Hematopoietic multipotent progenitor cell treated with erythropoietin and hydrocortisone succinate and interleukin-3 and kit ligand, for 4 days (in vitro differentiated cells): Measurements from ENCODE around the gene SIK3.
"Not testable (repeated sequence)": the region's sequence is repeated elsewhere in the genome, so short reads cannot be mapped to it uniquely, and the experiment has no call there.

Experiments used
- DNase-seq: peaks from one replicate; pipeline ENCODE4 v3.0.0-alpha.2; 2015

The SIK3 gene

DNA sequence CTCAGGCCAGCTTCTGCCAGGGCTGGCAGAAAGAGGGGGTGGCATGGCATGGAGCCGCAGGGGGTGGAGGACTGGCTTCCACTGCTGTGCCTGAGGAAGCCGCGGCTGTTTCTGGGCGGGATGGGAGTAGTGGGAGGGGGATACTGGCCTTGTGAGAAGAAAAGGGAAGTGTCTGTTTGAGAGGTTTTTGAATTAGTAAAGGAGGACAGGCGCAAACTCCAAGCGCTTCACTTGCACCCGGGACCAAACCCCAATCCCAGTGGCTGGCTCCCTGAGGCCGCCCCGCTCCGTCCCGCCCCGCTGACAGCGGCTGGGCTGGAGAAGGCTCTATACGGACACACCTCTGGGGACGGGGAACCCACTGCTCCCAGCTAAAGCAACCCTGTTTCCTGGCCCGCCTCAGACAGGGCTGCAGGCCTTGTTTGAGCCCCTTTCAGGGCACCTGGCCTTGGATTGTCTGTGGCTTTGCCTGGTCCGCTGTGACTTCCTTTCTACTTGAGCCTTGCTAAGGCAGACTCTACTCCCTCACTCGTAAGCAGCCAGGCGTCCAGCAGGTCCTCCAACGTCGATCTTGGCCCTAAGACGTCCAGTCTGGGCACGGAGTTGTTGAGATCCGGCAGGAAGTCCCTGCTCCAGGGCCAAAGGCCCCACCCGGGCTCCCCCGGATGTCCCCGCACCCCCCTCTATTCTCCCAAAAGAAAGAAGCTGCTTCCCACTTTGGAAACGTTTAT is 263.0 kb downstream of the SIK3 start:
- DNase-seq: peak; percentile 74

DNA sequence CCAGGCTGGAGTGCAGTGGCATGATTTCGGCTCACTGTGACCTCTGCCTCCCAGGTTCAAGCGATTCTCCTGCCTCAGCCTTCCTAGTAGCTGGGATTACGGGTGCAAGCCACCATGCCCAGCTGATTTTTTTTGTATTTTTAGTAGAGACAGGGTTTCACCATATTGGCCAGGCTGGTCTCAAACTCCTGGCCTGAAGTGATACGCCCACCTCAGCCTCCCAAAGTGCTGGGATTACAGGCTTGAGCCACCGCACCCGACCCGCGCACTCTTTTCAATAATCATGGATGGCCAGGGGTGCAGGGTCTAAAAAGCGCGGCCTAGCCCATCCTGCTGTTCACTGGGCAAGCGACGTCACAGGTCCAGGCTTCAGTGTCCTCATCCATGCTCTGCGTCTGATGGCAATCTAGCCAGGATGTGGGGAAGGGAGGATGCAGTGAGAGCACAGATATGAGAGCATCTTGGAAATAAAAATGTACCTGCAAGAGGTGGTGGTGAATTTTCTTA is 263.6 kb downstream of the SIK3 start:
- DNase-seq: not testable (repeated sequence)

GRCh38 chr11:116833816-116834534 is 264.3 kb downstream of the SIK3 start:
- no peak for DNase-seq

DNA sequence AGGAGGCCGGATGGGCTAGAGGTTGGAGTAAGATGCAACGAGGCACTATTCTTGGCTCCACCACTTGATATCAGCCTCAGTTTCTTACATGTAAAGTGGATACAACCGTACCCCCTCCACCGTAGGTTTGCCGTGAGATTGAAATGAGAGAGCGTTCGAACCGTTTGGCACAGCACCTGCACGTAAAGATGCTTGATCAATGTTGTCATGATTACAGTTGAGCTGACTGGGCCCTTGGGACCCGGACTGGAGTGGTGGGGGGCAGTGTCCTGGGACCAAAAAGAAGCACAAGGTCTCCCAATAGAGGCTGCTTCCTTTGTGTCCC is 264.8 kb downstream of the SIK3 start:
- DNase-seq: no peak

DNA sequence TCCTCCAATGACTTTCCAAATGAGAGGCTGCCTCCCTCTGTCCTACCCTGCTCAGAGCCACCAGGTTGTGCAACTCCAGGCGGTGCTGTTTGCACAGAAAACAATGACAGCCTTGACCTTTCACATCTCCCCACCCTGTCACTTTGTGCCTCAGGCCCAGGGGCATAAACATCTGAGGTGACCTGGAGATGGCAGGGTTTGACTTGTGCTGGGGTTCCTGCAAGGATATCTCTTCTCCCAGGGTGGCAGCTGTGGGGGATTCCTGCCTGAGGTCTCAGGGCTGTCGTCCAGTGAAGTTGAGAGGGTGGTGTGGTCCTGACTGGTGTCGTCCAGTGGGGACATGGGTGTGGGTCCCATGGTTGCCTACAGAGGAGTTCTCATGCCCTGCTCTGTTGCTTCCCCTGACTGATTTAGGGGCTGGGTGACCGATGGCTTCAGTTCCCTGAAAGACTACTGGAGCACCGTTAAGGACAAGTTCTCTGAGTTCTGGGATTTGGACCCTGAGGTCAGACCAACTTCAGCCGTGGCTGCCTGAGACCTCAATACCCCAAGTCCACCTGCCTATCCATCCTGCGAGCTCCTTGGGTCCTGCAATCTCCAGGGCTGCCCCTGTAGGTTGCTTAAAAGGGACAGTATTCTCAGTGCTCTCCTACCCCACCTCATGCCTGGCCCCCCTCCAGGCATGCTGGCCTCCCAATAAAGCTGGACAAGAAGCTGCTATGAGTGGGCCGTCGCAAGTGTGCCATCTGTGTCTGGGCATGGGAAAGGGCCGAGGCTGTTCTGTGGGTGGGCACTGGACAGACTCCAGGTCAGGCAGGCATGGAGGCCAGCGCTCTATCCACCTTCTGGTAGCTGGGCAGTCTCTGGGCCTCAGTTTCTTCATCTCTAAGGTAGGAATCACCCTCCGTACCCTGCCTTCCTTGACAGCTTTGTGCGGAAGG is 265.6 kb downstream of the SIK3 start:
- no peak for DNase-seq

DNA sequence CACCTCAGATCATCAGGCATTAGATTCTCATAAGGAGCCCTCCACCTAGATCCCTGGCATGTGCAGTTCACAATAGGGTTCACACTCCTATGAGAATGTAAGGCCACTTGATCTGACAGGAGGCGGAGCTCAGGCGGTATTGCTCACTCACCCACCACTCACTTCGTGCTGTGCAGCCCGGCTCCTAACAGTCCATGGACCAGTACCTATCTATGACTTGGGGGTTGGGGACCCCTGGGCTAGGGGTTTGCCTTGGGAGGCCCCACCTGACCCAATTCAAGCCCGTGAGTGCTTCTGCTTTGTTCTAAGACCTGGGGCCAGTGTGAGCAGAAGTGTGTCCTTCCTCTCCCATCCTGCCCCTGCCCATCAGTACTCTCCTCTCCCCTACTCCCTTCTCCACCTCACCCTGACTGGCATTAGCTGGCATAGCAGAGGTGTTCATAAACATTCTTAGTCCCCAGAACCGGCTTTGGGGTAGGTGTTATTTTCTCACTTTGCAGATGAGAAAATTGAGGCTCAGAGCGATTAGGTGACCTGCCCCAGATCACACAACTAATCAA is 266.4 kb downstream of the SIK3 start:
- DNase-seq: no peak

- DNase-seq: no peak
Observed at GRCh38 chr11:116830184-116830912, 267.9 kb downstream of the SIK3 start.

GRCh38 chr11:116829525-116830183 is 268.6 kb downstream of the SIK3 start, which contains the start of gene APOC3:
Gene APOC3, plus strand, starts transcription at chr11:116829907. Its CDS starts 676 bp downstream, at chr11:116830583.
- no peak for DNase-seq

DNA sequence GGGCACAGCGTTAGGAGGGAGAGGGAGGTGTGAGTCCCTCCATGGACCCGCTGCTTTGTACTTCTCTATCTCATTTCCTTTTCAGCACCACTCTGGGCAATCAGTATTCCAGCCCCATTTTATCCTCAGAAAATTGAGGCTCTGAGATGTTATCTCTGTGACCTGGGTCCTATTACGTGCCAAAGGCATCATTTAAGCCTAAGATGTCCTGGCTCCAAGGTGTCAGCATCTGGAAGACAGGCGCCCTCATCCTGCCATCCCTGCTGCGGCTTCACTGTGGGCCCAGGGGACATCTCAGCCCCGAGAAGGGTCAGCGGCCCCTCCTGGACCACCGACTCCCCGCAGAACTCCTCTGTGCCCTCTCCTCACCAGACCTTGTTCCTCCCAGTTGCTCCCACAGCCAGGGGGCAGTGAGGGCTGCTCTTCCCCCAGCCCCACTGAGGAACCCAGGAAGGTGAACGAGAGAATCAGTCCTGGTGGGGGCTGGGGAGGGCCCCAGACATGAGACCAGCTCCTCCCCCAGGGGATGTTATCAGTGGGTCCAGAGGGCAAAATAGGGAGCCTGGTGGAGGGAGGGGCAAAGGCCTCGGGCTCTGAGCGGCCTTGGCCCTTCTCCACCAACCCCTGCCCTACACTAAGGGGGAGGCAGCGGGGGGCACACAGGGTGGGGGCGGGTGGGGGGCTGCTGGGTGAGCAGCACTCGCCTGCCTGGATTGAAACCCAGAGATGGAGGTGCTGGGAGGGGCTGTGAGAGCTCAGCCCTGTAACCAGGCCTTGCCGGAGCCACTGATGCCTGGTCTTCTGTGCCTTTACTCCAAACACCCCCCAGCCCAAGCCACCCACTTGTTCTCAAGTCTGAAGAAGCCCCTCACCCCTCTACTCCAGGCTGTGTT is 269.4 kb downstream of the SIK3 start:
- DNase-seq: peak; percentile 27

DNA sequence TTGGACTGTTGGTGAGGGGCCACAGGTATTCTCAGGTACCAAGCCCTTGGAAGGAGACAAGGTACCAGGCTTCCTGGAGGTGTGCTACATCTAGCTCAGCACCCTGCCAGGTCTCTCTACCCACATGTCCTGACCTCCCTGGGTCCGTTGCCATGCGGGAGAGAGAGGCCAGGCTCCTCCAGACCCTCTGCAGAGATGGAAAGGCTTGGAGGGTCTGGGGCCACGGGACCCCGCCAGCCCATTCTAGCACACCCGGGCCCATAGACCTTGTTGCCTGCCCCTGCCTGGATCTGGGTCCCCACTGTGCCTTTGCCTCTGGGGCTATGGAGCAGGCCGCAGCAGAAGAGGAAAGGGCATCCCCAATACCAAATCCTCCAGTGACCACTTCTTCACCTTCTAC is 270.8 kb downstream of the SIK3 start:
- DNase-seq: no peak

DNA sequence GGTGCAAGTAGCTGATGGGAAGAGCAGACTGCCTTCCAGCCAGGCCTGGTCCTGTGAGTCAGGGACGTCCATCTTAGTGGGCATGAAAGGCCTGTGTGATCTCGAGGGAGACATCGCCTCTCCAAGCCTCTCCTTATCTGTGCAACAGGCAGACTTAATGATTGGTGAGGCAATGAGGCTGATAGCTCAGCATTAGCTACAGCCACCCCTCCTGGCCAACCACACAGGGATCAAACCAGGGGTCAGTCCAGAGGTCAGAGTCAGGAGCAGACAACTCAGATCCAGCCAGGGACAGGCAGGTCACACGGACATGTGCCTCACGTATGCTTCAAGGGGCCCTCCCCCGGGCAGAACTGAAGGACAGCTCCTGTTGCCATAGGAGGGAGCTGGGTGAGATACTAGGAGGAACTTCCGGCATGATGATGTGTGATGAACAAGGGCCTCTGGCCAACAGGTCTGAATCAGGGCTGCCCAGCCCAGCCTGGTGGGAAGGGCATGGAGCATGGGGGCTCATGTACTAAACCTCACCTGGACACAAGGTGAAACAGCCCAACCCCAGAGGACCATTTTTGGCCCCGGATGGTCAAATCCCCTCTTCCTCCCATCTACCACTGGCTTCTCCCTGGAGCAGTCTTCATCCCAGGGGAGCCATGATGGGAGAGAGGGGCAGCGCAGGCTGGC is 271.3 kb downstream of the SIK3 start:
- DNase-seq: no peak

DNA sequence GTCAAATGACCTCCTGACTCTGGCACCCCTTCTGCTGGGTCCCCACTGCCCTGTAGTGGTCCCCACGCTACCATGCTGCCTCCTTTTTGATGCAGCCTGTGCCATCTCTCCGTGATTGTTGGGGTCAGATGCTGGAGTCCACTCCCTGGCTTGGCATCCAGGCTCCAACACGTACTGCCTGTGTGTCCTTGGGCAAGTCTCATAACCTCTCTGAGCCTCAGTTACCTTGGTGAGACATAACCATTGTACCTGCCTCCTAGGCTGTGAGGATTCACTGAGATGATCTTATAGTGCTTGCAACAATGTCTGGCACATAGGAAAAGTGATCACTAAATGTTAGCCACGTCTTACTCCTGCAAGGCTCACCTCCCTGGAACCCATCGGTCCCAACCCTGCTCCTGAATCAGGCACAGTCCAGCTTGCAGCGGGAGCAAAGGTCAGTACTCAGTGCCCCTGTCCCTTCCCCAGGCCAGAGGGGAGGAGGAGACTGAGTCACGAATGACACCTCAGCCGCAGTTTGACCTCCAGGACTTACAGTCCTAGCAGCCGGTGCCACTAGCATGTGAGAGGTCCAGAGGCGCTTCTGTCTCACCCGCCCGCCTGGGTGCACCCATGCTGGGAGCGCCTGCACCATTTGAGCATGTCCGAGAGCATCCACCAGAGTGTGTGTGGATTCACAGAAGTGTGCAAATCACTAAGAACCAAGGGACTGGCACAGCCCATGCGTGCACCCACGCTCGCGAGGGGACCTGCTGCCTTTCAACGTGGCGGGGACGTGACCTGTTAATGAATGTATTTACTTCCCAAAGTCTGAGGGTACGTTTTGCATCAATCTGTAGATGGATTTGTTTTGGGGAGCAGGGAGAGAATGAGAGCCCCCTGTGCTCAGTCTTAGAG is 272.1 kb downstream of the SIK3 start:
- DNase-seq: no peak

- DNase-seq: no peak
Observed at GRCh38 chr11:116825434-116825833, 272.8 kb downstream of the SIK3 start.

GRCh38 chr11:116823031-116823843 is 275.0 kb downstream of the SIK3 start, which contains the start of gene APOA4:
Gene APOA4, minus strand, starts transcription at chr11:116823304. Its CDS starts 113 bp downstream, at chr11:116823191.
- DNase-seq: no peak

GRCh38 chr11:116822575-116822974 is 275.7 kb downstream of the SIK3 start:
- DNase-seq: no peak

DNA sequence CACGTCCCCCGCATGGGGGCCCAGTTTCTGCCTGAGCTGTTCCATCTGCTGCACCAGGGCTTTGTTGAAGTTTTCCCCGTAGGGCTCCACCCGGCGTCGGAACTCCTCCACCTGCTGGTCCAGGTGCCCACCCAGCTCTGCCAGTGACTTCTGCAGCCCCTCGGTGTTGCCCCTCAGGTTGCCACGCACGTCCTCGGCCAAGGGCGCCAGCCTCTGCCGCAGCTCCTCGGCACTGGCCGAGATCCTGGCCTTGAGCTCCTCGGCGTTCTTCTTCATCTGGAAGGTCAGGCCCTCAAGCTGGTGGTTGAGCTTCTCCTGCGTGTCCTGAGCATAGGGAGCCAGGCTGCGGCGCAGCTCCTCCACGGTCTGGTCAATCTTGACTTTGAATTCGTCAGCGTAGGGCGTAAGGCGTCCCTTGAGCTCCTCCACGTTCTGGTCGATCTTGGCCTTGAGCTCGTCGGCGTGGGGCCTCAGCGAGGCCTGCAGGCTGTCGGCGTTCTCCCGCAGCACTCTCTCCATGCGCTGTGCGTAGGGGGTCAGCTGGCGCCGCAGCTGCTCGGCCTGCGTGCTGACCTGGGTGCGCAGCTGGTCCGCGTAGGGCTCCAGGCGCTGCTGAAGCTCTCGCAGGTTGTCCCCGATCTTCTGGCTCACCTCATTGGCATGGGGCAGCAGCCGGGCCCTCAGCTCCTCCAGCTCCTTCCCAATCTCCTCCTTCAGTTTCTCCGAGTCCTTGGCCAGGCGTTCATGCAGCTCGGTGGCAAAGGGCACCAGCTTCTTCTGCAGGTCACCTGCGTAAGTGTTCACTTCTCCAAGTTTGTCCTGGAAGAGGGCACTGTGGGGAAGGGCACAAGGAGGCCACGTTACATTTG is 276.9 kb downstream of the SIK3 start:
- no peak for DNase-seq

- DNase-seq: no peak
Observed at GRCh38 chr11:116819049-116819448, 279.2 kb downstream of the SIK3 start.
